HG03039 (cell line): ENCODE results near the gene SLC1A1.
"Not testable (repeated sequence)": the region's sequence is repeated elsewhere in the genome, so short reads cannot be mapped to it uniquely, and the experiment has no call there.

Experiments used
- ATAC-seq: cut with Tn5 transposase; IDR thresholded peaks from one replicate; pipeline ENCODE4 v1.9.1; 2021; ENCODE audit warnings: mild to moderate bottlenecking, moderate library complexity; ENCODE audit not compliant: unreplicated experiment

Gene SLC1A1

GRCh38 chr9:4504250-4504649 is 14.0 kb downstream of the SLC1A1 start:
- no peak for ATAC-seq

- no peak for ATAC-seq
These were observed 16.2 kb downstream of the SLC1A1 start for GRCh38 chr9:4506490-4506889.

- ATAC-seq: no peak
These were observed 17.2 kb downstream of the SLC1A1 start for GRCh38 chr9:4507306-4508130.

GRCh38 chr9:4508246-4508906 is 18.1 kb downstream of the SLC1A1 start:
- no peak for ATAC-seq

- ATAC-seq: no peak
These were observed 18.8 kb downstream of the SLC1A1 start for GRCh38 chr9:4508907-4509589.

GRCh38 chr9:4509590-4509984 is 19.3 kb downstream of the SLC1A1 start:
- ATAC-seq: no peak

- ATAC-seq: no peak
These were observed 20.5 kb downstream of the SLC1A1 start for GRCh38 chr9:4510546-4511322.

GRCh38 chr9:4514252-4515128 is 24.2 kb downstream of the SLC1A1 start:
- ATAC-seq: no peak

- ATAC-seq: no peak
These were observed 25.7 kb downstream of the SLC1A1 start for GRCh38 chr9:4515958-4516375.

- no peak for ATAC-seq
These were observed 27.0 kb downstream of the SLC1A1 start for GRCh38 chr9:4517274-4517673.

- no peak for ATAC-seq
These were observed 29.3 kb downstream of the SLC1A1 start for GRCh38 chr9:4519604-4520003.

- no peak for ATAC-seq
These were observed 29.8 kb downstream of the SLC1A1 start for GRCh38 chr9:4520055-4520454.

GRCh38 chr9:4530375-4530774 is 40.1 kb downstream of the SLC1A1 start:
- no peak for ATAC-seq

GRCh38 chr9:4530831-4531230 is 40.6 kb downstream of the SLC1A1 start:
- not testable (repeated sequence) for ATAC-seq

GRCh38 chr9:4531355-4531754 is 41.1 kb downstream of the SLC1A1 start:
- ATAC-seq: not testable (repeated sequence)

GRCh38 chr9:4533881-4534280 is 43.6 kb downstream of the SLC1A1 start:
- not testable (repeated sequence) for ATAC-seq

GRCh38 chr9:4536196-4536595 is 45.9 kb downstream of the SLC1A1 start:
- ATAC-seq: not testable (repeated sequence)

- ATAC-seq: no peak
These were observed 47.3 kb downstream of the SLC1A1 start for GRCh38 chr9:4537581-4537980.

GRCh38 chr9:4538107-4538506 is 47.8 kb downstream of the SLC1A1 start:
- no peak for ATAC-seq

- no peak for ATAC-seq
These were observed 48.4 kb downstream of the SLC1A1 start for GRCh38 chr9:4538621-4539020.
